Medulla oblongata (tissue), 1 donor: ENCODE measurements around the gene ST3GAL2.

Experiments
- DNase-seq: peaks from one replicate; pipeline ENCODE4 v3.0.0-alpha.2; 2015; ENCODE audit errors: extremely low spot score

ST3GAL2 gene

GRCh38 chr16:70437582-70438557 is 1.0 kb downstream of the ST3GAL2 start:
- no peak for DNase-seq

DNA sequence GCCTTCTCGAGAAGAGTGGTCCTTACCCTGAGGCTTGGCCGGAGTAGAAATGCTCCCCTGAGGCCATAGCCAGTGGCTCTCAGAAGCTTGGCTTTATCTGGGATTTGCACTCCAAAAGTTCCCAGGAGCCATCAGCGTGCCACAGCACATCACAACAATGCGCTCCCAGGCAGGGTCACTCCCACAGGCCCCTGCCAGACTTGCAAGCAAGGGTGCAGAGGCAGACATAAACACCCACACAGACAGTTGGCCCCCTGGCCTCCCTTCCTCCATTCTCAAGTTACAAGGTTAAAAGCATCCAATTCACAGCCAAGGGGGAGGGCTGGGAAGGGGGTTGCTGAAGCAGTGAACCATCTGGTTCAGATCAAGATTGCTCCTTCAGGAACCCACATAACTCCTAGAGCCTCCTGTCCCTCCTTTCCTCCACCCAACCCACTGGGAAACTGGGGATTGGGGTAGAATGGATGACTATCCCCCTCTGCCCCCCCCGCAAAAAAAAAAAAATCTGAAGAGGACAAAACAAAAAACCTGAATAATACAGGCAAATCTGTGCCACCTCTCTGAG is 1.8 kb downstream of the ST3GAL2 start:
- no peak for DNase-seq

- no peak for DNase-seq
Observed at GRCh38 chr16:70434484-70435260, 4.2 kb downstream of the ST3GAL2 start.

DNA sequence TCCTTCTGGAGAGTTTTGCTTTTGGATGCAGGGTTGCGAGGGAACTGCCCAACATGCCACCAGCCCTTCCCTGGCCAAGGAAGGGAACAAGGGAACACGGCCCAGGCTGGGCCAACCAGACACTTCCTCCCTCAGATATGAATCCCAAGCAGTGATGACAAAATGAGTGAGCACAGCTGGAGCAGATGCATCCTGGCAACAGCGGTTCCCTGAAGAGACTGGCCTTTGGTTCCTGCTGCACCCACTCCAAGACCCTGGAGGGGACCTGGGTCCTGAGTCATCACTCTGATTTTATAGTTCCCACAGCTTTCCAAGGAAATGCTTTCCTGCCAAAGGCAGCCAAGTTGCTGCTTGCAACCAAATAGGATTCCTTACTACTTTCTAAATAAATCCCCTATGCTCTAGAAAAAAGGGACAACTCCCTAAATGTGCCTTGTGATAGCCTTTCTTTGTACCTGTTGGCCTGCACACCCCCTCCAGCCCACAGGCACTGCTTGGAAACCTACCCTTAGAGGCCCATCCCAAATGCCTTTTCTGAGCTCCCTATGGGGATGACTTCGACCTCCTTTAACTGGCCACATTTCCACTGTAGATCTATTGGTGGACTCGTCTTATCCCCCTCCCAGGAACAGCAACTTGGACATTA is 5.3 kb downstream of the ST3GAL2 start:
- DNase-seq = no peak

DNA sequence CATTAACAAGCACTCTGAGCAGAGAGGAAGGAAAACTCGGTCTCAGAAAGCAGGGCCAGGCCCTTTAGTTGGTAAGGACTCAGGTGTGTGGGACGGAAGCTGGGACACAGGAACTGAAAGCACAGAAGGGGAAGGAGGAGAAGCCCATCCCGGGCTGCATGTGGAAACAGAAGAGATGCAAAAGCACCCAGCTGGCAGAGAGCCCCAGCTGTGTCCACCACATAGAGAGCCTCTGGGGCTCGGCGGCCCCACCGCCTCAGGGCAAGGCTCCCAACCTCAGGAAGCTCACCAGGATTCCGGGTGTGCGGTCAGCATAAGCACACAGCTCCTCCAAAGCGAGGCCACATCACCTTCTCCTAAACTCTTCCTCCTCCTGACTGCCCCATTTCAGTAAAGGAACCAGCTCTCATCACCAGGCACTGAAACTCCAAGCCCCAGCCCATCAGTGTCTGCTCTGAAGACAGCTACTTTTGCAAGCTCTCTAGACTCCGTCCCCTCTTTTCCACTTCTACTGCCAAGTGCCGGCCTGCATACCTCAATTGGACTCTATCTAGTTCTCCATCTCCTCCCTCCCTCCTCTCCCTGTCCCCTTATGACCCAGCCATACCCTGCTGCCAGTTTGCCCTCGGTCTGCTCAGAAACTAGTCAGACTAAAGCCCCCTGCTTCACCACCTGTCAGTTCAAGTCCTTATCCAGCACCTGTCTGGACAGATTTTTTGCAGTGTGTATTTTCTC is 6.0 kb downstream of the ST3GAL2 start:
- peak; percentile 29 for DNase-seq

DNA sequence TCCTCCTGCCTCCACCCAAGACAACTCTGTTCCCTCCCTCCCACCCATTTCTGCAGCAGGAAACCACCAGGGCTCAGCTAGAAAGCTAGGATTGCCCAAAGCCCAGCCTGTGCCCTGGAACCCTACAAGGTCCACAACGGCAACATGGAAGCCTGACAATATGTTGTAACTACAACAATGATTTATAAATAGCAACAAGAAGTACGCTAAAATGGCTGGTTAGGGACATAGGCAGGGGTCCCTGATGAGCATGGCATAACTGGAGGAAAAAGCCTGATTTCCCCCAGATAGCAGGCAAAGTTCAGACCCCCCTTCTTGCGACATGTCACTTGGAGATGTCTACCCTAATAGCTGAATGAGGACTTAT is 6.6 kb downstream of the ST3GAL2 start:
- DNase-seq = no peak

- peak; percentile 56 for DNase-seq
Observed at GRCh38 chr16:70430667-70431536, 8.0 kb downstream of the ST3GAL2 start.

- DNase-seq = no peak
Observed at GRCh38 chr16:70429888-70430666, 8.8 kb downstream of the ST3GAL2 start.

DNA sequence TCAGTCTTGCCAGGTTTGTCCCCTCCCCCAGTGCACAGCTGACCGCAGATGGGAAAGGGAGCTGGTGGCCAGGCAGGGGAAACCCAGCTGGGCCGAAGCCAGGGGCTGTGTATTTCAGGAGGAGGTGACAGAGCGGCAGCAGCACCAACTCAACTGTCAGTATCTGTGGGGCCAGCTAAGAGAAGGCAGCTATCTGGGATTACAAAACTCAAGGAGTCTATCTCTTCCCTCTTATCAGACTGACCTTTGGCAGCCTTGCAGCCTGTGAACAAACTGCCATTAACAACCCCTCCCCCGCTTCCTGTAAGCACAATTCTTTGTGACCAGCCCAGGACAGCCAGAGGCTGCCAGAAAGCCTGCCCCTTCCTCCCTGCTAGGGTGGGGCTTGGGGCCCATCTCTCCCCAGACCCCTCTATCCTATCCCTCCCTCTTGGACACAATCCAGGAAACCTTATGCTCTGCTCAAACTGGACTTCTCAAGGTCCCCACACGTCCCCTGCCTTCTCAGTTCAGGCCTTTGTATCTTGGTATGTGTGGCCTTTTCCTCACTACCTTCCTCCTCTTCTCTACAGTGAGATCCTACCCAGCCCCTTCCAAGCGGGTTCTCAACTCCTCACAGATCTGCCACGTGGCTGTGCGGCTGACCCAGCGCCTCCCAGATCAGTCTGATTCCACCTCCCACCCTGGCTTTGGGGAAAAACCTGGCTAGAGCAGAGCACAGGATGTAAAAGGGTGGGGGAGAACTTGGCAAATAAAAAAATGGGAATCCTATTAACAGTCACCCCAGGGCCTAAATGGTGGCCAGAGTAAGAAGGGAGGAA is 10.5 kb downstream of the ST3GAL2 start:
- DNase-seq = peak; percentile 88

DNA sequence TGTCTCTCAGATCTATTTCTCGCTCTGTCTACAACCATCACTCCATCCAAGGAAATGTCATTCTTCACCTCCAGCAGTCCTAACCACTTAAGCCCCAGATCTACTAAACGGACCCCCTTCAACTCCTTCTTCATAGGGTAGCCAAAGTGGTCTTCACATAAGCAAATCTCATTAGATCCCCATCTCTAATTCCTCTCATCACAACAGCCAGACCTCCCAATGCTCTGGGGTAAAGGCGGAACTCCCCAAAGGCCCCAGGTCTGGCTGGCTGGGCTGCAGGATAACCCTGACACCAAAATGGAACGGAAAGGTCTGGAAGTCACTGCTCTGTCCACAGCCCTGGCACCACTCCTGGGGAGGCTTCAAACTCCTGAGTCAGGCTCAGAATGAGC is 11.1 kb downstream of the ST3GAL2 start:
- no peak for DNase-seq

DNA sequence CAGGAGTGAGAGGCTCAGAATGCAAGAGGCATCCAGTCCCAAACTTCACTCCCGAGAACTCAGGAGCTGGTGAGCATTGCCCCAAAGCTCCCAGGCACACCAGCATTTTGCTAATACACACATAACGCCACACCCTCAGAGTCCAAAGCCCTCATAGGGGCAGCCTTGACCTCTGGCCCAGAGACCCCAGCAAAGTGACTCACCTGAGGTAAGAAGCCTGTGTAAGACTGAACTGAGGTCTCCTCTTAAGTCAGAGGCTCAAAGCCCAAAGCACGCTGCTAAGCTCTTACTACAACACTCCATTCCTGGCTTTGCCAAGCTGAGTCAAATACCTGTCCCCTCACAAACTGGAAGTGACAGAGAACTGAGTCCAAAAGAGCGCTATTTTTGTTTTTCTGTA is 16.4 kb downstream of the ST3GAL2 start:
- DNase-seq = no peak

- no peak for DNase-seq
Observed at GRCh38 chr16:70421473-70422311, 17.2 kb downstream of the ST3GAL2 start.

DNA sequence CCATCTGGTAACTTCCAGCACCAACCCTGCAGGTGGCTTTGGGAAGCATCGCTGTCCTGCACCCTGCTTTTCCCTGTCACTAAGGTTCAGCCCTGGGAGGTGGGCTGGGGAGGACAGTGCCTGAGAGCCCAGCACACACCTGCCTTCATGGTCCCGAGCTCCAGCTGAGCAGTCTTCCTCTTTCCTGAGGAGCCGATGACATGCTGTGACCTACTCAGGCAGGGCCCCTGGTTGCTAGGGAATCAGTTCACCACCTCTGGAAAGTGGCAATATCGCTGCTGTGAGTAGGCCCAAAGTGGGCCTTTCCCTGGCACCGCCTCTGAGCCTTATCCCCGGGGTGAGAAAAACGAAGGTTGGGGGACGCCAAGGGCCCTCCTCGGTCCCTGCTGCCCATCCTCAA is 17.9 kb downstream of the ST3GAL2 start:
- DNase-seq = no peak

GRCh38 chr16:70419384-70420327 is 19.2 kb downstream of the ST3GAL2 start:
- no peak for DNase-seq

GRCh38 chr16:70418993-70419318 is 19.9 kb downstream of the ST3GAL2 start:
- no peak for DNase-seq

DNA sequence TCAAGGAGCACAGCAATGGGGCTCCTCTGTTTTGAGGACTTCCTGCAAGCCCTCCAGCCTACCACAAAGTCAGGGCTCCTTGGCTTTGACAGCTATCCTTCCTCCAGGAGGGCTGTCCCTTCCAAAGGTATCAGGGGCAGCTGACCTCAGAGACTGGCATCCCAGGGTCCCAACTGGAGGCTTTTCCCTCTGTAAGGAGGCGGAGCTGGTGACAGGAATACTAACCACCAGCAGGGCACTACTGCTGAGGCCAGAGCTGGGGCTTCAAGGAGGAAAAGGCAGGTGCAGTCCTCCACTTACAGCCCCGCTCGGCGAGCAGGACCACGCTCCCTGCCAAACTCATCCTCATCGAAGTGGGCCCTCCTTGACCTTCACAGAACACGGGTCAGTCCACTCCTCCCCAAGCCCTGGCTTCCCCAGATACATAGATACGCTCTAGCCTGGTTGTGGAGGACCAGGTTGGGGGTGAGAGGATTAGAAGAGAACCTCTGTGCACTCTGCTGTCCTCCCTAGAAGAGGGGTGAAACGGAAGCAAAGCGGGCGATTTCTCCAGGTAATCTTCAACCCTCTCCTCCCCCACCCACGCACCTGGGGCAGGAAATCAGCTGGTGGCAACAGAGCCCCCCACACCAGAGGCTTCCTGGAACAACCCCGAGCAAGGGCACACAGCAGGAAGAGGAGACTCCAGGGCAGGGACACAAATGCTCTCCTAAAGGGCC is 20.5 kb downstream of the ST3GAL2 start:
- DNase-seq = no peak
